Esophagus squamous epithelium (tissue), 5 donors: ENCODE measurements around the gene RBFOX2. TPM values are rescaled to one million over a fixed set of nuclear protein-coding genes. Genes with fewer than 3 reads are reported as not detected.

ENCODE experiments used
- DNase-seq: peaks from one replicate; lab custom pipeline; 2025; lab: John Stamatoyannopoulos, UW
- H3K27ac ChIP-seq, 4 donors: fragments of 200-600 bp; sonication (generic); one replicate each; pipeline ENCODE4 v1.5.1; 2016 to 2019; ENCODE audit warnings: mild to moderate bottlenecking in 1 of 4
- H3K27me3 ChIP-seq, 4 donors: fragments of 200-600 bp; sonication (generic); 1 replicate in 3 of 4; 2 replicates in 1 of 4; pipeline versions ENCODE4 v1.5.1 to v1.6.0; 2017 to 2021; ENCODE audit warnings: antibody characterized with exemption in 1 of 4
- H3K36me3 ChIP-seq, 3 donors: fragments of 200-600 bp; sonication (generic); one replicate each; pipeline ENCODE4 v1.5.1; 2016 to 2019
- H3K4me1 ChIP-seq, 3 donors: fragments of 200-600 bp; sonication (generic); one replicate each; pipeline ENCODE4 v1.5.1; 2017 to 2019
- H3K4me3 ChIP-seq, 4 donors: fragments of 200-600 bp; sonication (generic); 1 replicate in 3 of 4; 2 replicates in 1 of 4; pipeline ENCODE4 v1.5.1; 2016 to 2019; ENCODE audit warnings: mild to moderate bottlenecking in 2 of 4, moderate library complexity in 1 of 4
- H3K9me3 ChIP-seq, 3 donors: fragments of 200-600 bp; sonication (generic); one replicate each; pipeline ENCODE4 v1.5.1; 2016 to 2019
- CTCF ChIP-seq, 6 experiments: fragments of 450-650 bp in 4 of 6; fragments of 200-600 bp in 2 of 6; sonication (generic) in 2 of 6; IDR thresholded peaks; one replicate each; pipeline ENCODE4 v1.5.1; 2016 to 2019; ENCODE audit warnings: antibody characterized with exemption in 6 of 6, mild to moderate bottlenecking in 4 of 6, moderate library complexity in 4 of 6
- POLR2A ChIP-seq, 4 donors: fragments of 450-650 bp; IDR thresholded peaks; one replicate each; pipeline ENCODE4 v1.6.1; 2017; ENCODE audit warnings: antibody characterized with exemption in 4 of 4, mild to moderate bottlenecking in 4 of 4, moderate library complexity in 3 of 4
- WGBS, 2 donors: methylation state at CpG; one replicate each; pipeline ENCODE4 v1.1.5; 2018; 5-methylcytosine and 5-hydroxymethylcytosine counted together
- intact Hi-C: fragments of 100-400 bp; cut with DNase I; formaldehyde crosslinking; loops from one replicate; pipeline ENCODE4 v1.15.0; 2022
- total RNA-seq, 4 donors: library from RNA; depleted of rRNA; stranded (reverse); fragments of >200 nt; gene quantifications; one replicate each; pipeline ENCODE4 v1.1.0, GENCODE V29; 2016
- donor health status: DM: yes; HTN: yes; CAD: no.

Gene RBFOX2
- total RNA-seq, 4 donors from 2014 or later: 33.3 to 69.6 (median 46.3) TPM

- Histone ChIP-seq H3K4me1 (peaks cover 20 to 77% (median 42%) of the 10 kb centered on the region in 3 donors), H3K9me3 (no peaks in the 10 kb centered on the region), H3K27me3 (no peaks in the 10 kb centered on the region), H3K4me3 (peak overlapping the region; percentile 34 to 67 (median 49)), H3K36me3 (no peaks in the 10 kb centered on the region), H3K27ac (peak overlapping the region; percentile 71 to 88 (median 83))
- TF ChIP-seq POLR2A (IDR thresholded peaks at IDR 0.05): no peak
- TF ChIP-seq CTCF (IDR thresholded peaks at IDR 0.05): no peak
- intact Hi-C loops: no loop called here
- DNase-seq: no peak
- WGBS, 2 donors: 1% methylated on average over 5 of the region's 5 CpGs
Measured at GRCh38 chr22:35839841-35840301, 188.8 kb downstream of the RBFOX2 start.

GRCh38 chr22:35838855-35839576 is 189.6 kb downstream of the RBFOX2 start:
- Histone ChIP-seq H3K9me3 (no peaks in the 10 kb centered on the region), H3K27ac (peak overlapping the region; percentile 71 to 88 (median 83)), H3K4me1 (peaks cover 20 to 85% (median 47%) of the 10 kb centered on the region in 3 donors), H3K4me3 (peak overlapping the region; percentile 34 to 67 (median 49)), H3K36me3 (no peaks in the 10 kb centered on the region), H3K27me3 (no peaks in the 10 kb centered on the region)
- TF ChIP-seq POLR2A (IDR thresholded peaks at IDR 0.05): no peak
- TF ChIP-seq CTCF (IDR thresholded peaks at IDR 0.05): peak in 4 of 6 experiments; percentile 17 to 46 (median 40)
- intact Hi-C loops: no loop called here
- 3 to 10% methylated on average over 4 of the region's 4 CpGs for WGBS, 2 donors
- no peak for DNase-seq

- WGBS, 2 donors: 62 to 74% methylated on average over 5 of the region's 5 CpGs
- H3K27ac ChIP-seq: peak overlapping the region in 1 of 4 donors; percentile 84
- H3K4me1 ChIP-seq: peaks cover 20 to 87% (median 47%) of the 10 kb centered on the region in 3 donors
- TF ChIP-seq CTCF (IDR thresholded peaks at IDR 0.05) (no peak), POLR2A (IDR thresholded peaks at IDR 0.05) (no peak)
- DNase-seq: no peak
- intact Hi-C loops: no loop called here
- H3K9me3 ChIP-seq: no peaks in the 10 kb centered on the region
- H3K36me3 ChIP-seq: no peaks in the 10 kb centered on the region
- H3K4me3 ChIP-seq: peak overlapping the region in 1 of 4 donors; percentile 3
- H3K27me3 ChIP-seq: no peaks in the 10 kb centered on the region
Measured at GRCh38 chr22:35837101-35837727, 191.4 kb downstream of the RBFOX2 start.

- Histone ChIP-seq H3K4me1 (peaks cover 20 to 83% (median 47%) of the 10 kb centered on the region in 3 donors), H3K4me3 (peak overlapping the region in 3 of 4 donors; percentile 35 to 60 (median 38))
Measured at GRCh38 chr22:35835998-35836691, 192.5 kb downstream of the RBFOX2 start.

More at GRCh38 chr22:35835998-35836691, 192.5 kb downstream of the RBFOX2 start:
- H3K9me3 ChIP-seq: no peaks in the 10 kb centered on the region
- no peaks in the 10 kb centered on the region for H3K36me3 ChIP-seq
- 2 to 9% methylated on average over 6 of the region's 6 CpGs for WGBS, 2 donors
- TF ChIP-seq CTCF (IDR thresholded peaks at IDR 0.05) (no peak), POLR2A (IDR thresholded peaks at IDR 0.05) (no peak)
- DNase-seq: no peak
- intact Hi-C loops: no loop called here
- H3K27ac ChIP-seq: peak overlapping the region; percentile 62 to 85 (median 82)
- H3K27me3 ChIP-seq: no peaks in the 10 kb centered on the region
